PC-3 (cell line): ENCODE results near the gene MORN1.

Experiments
- EZH2phosphoT487 ChIP-seq: fragments of 300-600 bp; sonication (generic); IDR thresholded peaks from 2 replicates; pipeline ENCODE4 v1.6.1; 2018; ENCODE audit warnings: mild to moderate bottlenecking, antibody characterized with exemption, low read length, borderline replicate concordance
- TF ChIP-seq, protein P1 (sequence below): fragments of 300-600 bp; sonication (generic); conservative IDR thresholded peaks from 2 replicates; pipeline ENCODE4 v1.5.1; 2017; ENCODE audit warnings: antibody characterized with exemption, low read depth, mild to moderate bottlenecking, low read length

DNA sequence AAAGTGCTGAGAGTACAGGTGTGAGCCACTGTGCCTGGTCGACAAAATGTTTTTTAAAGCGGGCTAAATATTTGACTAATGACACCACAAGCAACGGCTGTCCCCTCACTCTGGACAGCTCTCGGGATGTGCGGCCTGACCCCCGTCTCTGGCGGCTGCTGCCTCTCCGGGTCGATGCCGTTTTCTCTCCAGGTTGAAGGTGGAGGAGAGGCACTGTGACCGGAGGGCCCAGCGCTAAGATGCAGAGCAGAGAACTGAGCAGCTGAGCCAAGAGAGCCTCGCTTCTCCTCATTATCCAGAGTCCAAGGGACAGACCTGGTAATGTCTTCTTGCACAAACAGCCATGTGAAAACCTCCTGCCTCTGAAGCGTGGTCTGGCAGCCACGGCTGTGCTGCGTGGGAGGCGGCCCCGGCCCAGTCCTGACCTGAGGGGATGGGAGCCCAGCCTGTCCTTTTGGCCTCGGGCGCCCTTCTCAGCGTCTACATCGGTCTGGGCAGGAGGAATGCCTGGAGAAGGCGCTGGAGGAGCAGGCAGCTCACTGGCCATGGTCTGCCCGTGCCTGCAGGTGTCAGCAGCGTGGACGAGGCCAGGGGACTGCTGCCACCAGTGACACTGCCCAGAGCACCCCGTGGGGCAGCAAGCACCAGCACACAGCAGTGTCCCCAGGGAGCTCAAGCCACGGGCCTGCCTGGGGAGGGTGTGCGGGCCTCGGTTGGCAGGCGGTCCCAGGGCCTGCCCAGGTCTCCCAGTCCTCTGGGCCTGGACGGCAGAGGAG lies 10.3 kb downstream of the MORN1 start:
- TF ChIP-seq, protein P1, sequence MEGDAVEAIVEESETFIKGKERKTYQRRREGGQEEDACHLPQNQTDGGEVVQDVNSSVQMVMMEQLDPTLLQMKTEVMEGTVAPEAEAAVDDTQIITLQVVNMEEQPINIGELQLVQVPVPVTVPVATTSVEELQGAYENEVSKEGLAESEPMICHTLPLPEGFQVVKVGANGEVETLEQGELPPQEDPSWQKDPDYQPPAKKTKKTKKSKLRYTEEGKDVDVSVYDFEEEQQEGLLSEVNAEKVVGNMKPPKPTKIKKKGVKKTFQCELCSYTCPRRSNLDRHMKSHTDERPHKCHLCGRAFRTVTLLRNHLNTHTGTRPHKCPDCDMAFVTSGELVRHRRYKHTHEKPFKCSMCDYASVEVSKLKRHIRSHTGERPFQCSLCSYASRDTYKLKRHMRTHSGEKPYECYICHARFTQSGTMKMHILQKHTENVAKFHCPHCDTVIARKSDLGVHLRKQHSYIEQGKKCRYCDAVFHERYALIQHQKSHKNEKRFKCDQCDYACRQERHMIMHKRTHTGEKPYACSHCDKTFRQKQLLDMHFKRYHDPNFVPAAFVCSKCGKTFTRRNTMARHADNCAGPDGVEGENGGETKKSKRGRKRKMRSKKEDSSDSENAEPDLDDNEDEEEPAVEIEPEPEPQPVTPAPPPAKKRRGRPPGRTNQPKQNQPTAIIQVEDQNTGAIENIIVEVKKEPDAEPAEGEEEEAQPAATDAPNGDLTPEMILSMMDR: no peak
- no peak for TF ChIP-seq EZH2phosphoT487
